ENCODE data around the gene NEGR1.

GRCh38 chr1:71427066-71427465 lies 855.3 kb downstream of the NEGR1 start:
- TF ChIP-seq CTCF (IDR thresholded peaks at IDR 0.05; ENCODE audit: low read depth, low read length): no peak
- no peak for TF ChIP-seq EZH2phosphoT487 (IDR thresholded peaks at IDR 0.05; ENCODE audit: low read depth)
